Body of pancreas (tissue), 4 donors: ENCODE measurements around the gene DLG2.

ENCODE experiments used
- CTCF ChIP-seq, 7 experiments: fragments of 450-650 bp in 4 of 7; fragments of 200-600 bp in 3 of 7; sonication (generic) in 3 of 7; IDR thresholded peaks; one replicate each; pipeline ENCODE4 v1.5.1; 2016 to 2019; ENCODE audit warnings: antibody characterized with exemption in 7 of 7
- POLR2A ChIP-seq, 3 donors: fragments of 450-650 bp; IDR thresholded peaks; one replicate each; pipeline ENCODE4 v1.6.1; 2016; ENCODE audit warnings: antibody characterized with exemption in 3 of 3, mild to moderate bottlenecking in 2 of 3

- TF ChIP-seq CTCF (IDR thresholded peaks at IDR 0.05) (no peak), POLR2A (IDR thresholded peaks at IDR 0.05) (no peak)
These were observed 745.1 kb downstream of the DLG2 start for GRCh38 chr11:84882056-84882455.
